ENCODE results near the gene FDXR. TPM values are rescaled to one million over a fixed set of nuclear protein-coding genes. Genes with fewer than 3 reads are reported as not detected.
A peak's percentile ranks its signal among the peaks of the same experiment; 100 is the strongest.

FDXR gene
- polyA plus RNA-seq, 3 donors, result 9.1 to 12.0 (median 10.0) TPM

GRCh38 chr17:74901353-74902135, 28.8 kb upstream of the FDXR start:
- no peak for DNase-seq

- DNase-seq, result no peak
Observed at GRCh38 chr17:74900208-74900607, 27.4 kb upstream of the FDXR start.

- no peak for DNase-seq
Observed at GRCh38 chr17:74898376-74898946, 25.7 kb upstream of the FDXR start.

- no peak for DNase-seq
Observed at GRCh38 chr17:74893936-74894671, 21.3 kb upstream of the FDXR start.

- no peak for DNase-seq
Observed at GRCh38 chr17:74892974-74893911, 20.4 kb upstream of the FDXR start, which contains the start of gene FADS6. FADS6 (minus strand) TSS chr17:74893633; CDS start chr17:74893595, 38 bp downstream.

GRCh38 chr17:74892013-74892841, 19.4 kb upstream of the FDXR start:
- DNase-seq, result no peak

GRCh38 chr17:74890554-74890953, 17.8 kb upstream of the FDXR start:
- DNase-seq, result no peak

- peak; percentile 38 for DNase-seq
Observed at GRCh38 chr17:74888469-74888868, 15.7 kb upstream of the FDXR start.

GRCh38 chr17:74883241-74883745, 10.5 kb upstream of the FDXR start:
- DNase-seq, result no peak

GRCh38 chr17:74882517-74883240, 9.9 kb upstream of the FDXR start:
- DNase-seq, result no peak

- DNase-seq, result no peak
Observed at GRCh38 chr17:74881073-74881472, 8.3 kb upstream of the FDXR start.

- DNase-seq, result no peak
Observed at GRCh38 chr17:74879308-74879707, 6.5 kb upstream of the FDXR start.

GRCh38 chr17:74878658-74879057, 5.9 kb upstream of the FDXR start:
- DNase-seq, result no peak

- DNase-seq, result no peak
Observed at GRCh38 chr17:74877592-74878548, 5.1 kb upstream of the FDXR start.

- no peak for DNase-seq
Observed at GRCh38 chr17:74875977-74876593, 3.3 kb upstream of the FDXR start.

GRCh38 chr17:74875155-74875976, 2.6 kb upstream of the FDXR start:
- no peak for DNase-seq

GRCh38 chr17:74874615-74875037, 1.8 kb upstream of the FDXR start:
- no peak for DNase-seq
